Trophoblast cell (in vitro differentiated cells and primary cell): ENCODE results near the gene SH3BP1.

ENCODE experiments used
- DNase-seq, 2 donors: peaks; one replicate each; pipeline ENCODE4 v3.0.0-alpha.2; 2016
- H2AFZ ChIP-seq: 2 replicates; pipeline ENCODE4 v1.6.1; 2013; ENCODE audit warnings: low read length, moderate library complexity, mild to moderate bottlenecking; ENCODE audit not compliant: insufficient read depth, poor library complexity
- H2AK5ac ChIP-seq: 2 replicates; pipeline ENCODE4 v1.6.1; 2013; ENCODE audit warnings: mild to moderate bottlenecking, low read length
- H2BK120ac ChIP-seq: 2 replicates; pipeline ENCODE4 v1.6.1; 2013; ENCODE audit warnings: low read length, mild to moderate bottlenecking, moderate library complexity; ENCODE audit not compliant: insufficient read depth, poor library complexity
- H2BK12ac ChIP-seq: 2 replicates; pipeline ENCODE4 v1.6.1; 2013; ENCODE audit warnings: mild to moderate bottlenecking, low read length, moderate library complexity
- H2BK5ac ChIP-seq: 2 replicates; pipeline ENCODE4 v1.6.1; 2013; ENCODE audit warnings: low read length, low read depth, moderate library complexity, mild to moderate bottlenecking; ENCODE audit not compliant: poor library complexity
- H3K14ac ChIP-seq: 2 replicates; pipeline ENCODE4 v1.6.1; 2013; ENCODE audit warnings: mild to moderate bottlenecking, low read length
- H3K18ac ChIP-seq: 2 replicates; pipeline ENCODE4 v1.6.1; 2013; ENCODE audit warnings: mild to moderate bottlenecking, low read length
- H3K23ac ChIP-seq: 2 replicates; pipeline ENCODE4 v1.6.1; 2013; ENCODE audit warnings: low read length
- H3K27ac ChIP-seq: 2 replicates; pipeline ENCODE4 v1.5.1; 2013; ENCODE audit warnings: low read depth, mild to moderate bottlenecking, inconsistent platforms, low read length, moderate library complexity
- H3K27me3 ChIP-seq: 2 replicates; pipeline ENCODE4 v1.6.1; 2013; ENCODE audit warnings: inconsistent platforms, mild to moderate bottlenecking, low read length, moderate library complexity; ENCODE audit not compliant: insufficient read depth
- H3K36me3 ChIP-seq, 2 experiments: 1 replicate in 1 of 2; 2 replicates in 1 of 2; pipeline ENCODE4 v1.6.1; 2013; ENCODE audit warnings: low read length in 2 of 2, mild to moderate bottlenecking in 2 of 2, moderate library complexity in 1 of 2; ENCODE audit not compliant: insufficient read depth in 2 of 2, control insufficient read depth in 1 of 2
- H3K4ac ChIP-seq: 2 replicates; pipeline ENCODE4 v1.6.1; 2013; ENCODE audit warnings: low read depth, mild to moderate bottlenecking, low read length, moderate library complexity
- H3K4me1 ChIP-seq, 2 experiments: 1 replicate in 1 of 2; 2 replicates in 1 of 2; pipeline ENCODE4 v1.6.1; 2013; ENCODE audit warnings: low read length in 2 of 2, mild to moderate bottlenecking in 2 of 2, moderate library complexity in 1 of 2; ENCODE audit not compliant: insufficient read depth in 2 of 2, control insufficient read depth in 1 of 2
- H3K4me2 ChIP-seq: 2 replicates; pipeline ENCODE4 v1.6.1; 2013; ENCODE audit warnings: inconsistent platforms, mild to moderate bottlenecking, low read length, moderate library complexity
- H3K4me3 ChIP-seq: 2 replicates; pipeline ENCODE4 v1.5.1; 2013; ENCODE audit warnings: mild to moderate bottlenecking, low read depth, low read length, inconsistent platforms
- H3K79me1 ChIP-seq: one replicate; pipeline ENCODE4 v1.6.1; 2013; ENCODE audit warnings: low read length
- H3K79me2 ChIP-seq: 2 replicates; pipeline ENCODE4 v1.6.1; 2013; ENCODE audit warnings: low read length, mild to moderate bottlenecking; ENCODE audit not compliant: control insufficient read depth, insufficient read depth, poor library complexity
- H3K9ac ChIP-seq: 2 replicates; pipeline ENCODE4 v1.6.1; 2013; ENCODE audit warnings: mild to moderate bottlenecking, low read length
- H3K9me3 ChIP-seq: 2 replicates; pipeline ENCODE4 v1.6.1; 2013; ENCODE audit warnings: low read depth, mild to moderate bottlenecking, control low read depth, inconsistent platforms, low read length; ENCODE audit not compliant: insufficient read depth
- H4K12ac ChIP-seq: 2 replicates; pipeline ENCODE4 v1.6.1; 2013; ENCODE audit warnings: low read depth, mild to moderate bottlenecking, low read length, moderate library complexity
- H4K8ac ChIP-seq: 2 replicates; pipeline ENCODE4 v1.6.1; 2013; ENCODE audit warnings: low read depth, mild to moderate bottlenecking, low read length, moderate library complexity
- H4K91ac ChIP-seq: one replicate; pipeline ENCODE4 v1.6.1; 2013; ENCODE audit warnings: low read depth, mild to moderate bottlenecking, low read length, moderate library complexity
- WGBS: extraction: QIAGEN DNeasy Blood & Tissue Kit; methylation state at CpG from one replicate; pipeline ENCODE4 v1.1.7; 2013; ENCODE audit warnings: missing lambda C conversion rate; ENCODE audit not compliant: insufficient read length, insufficient coverage; ENCODE audit errors: extremely low coverage; 5-methylcytosine and 5-hydroxymethylcytosine counted together

Gene SH3BP1

GRCh38 chr22:37684803-37685615 lies 45.5 kb downstream of the SH3BP1 start:
- peak; percentile 90 to 97 for DNase-seq
- H2BK12ac ChIP-seq, result no peak overlapping the region
- peaks cover 14% of the 10 kb centered on the region in 2 experiments for H3K36me3 ChIP-seq
- peaks cover 0 to 3% of the 10 kb centered on the region in 2 experiments for H3K4me1 ChIP-seq
- no peaks in the 10 kb centered on the region for H3K9me3 ChIP-seq
- H3K14ac ChIP-seq, result no peak overlapping the region
- no peak overlapping the region for H2AFZ ChIP-seq
- no peak overlapping the region for H2BK5ac ChIP-seq
- H3K27ac ChIP-seq, result no peak overlapping the region
- H3K18ac ChIP-seq, result no peak overlapping the region
- H3K4me2 ChIP-seq, result no peak overlapping the region
- H3K27me3 ChIP-seq, result no peaks in the 10 kb centered on the region
- no peak overlapping the region for H3K23ac ChIP-seq
- peaks cover 5% of the 10 kb centered on the region for H3K79me2 ChIP-seq
- no peak overlapping the region for H3K4me3 ChIP-seq
- no peak overlapping the region for H2BK120ac ChIP-seq
- no peak overlapping the region for H3K9ac ChIP-seq
- H4K91ac ChIP-seq, result no peak overlapping the region
- WGBS, result no CpG with 5 or more reads among the region's 16 CpGs
- no peak overlapping the region for H2AK5ac ChIP-seq
- H4K12ac ChIP-seq, result no peak overlapping the region
- no peak overlapping the region for H4K8ac ChIP-seq
- peaks cover 8% of the 10 kb centered on the region for H3K79me1 ChIP-seq
- no peak overlapping the region for H3K4ac ChIP-seq

- WGBS, result no CpG with 5 or more reads among the region's 62 CpGs
- peak within 1 kb of the TSS; percentile 30 for H3K27ac ChIP-seq
Measured at GRCh38 chr22:37686002-37686982, 46.8 kb downstream of the SH3BP1 start, which contains the start of gene NOL12. TSS of gene NOL12 (plus strand) at chr22:37686343. CDS start at chr22:37686393, 50 bp downstream.

GRCh38 chr22:37690407-37690806 lies 50.9 kb downstream of the SH3BP1 start:
- no peaks in the 10 kb centered on the region for H3K9me3 ChIP-seq
- peaks cover 5% of the 10 kb centered on the region for H3K79me2 ChIP-seq
- H4K12ac ChIP-seq, result no peak overlapping the region
- no peak overlapping the region for H3K4ac ChIP-seq
- H2AFZ ChIP-seq, result no peak overlapping the region
- H3K79me1 ChIP-seq, result peaks cover 8% of the 10 kb centered on the region
- peak overlapping the region; percentile 41 for H3K4me3 ChIP-seq
- peaks cover 39 to 43% of the 10 kb centered on the region in 2 experiments for H3K36me3 ChIP-seq
- no peak overlapping the region for H2BK5ac ChIP-seq
- no peak overlapping the region for H3K18ac ChIP-seq
- no peaks in the 10 kb centered on the region for H3K27me3 ChIP-seq
- no peak overlapping the region for H2AK5ac ChIP-seq
- H2BK120ac ChIP-seq, result no peak overlapping the region
- H4K8ac ChIP-seq, result no peak overlapping the region
- H3K14ac ChIP-seq, result no peak overlapping the region
- peaks cover 0 to 3% of the 10 kb centered on the region in 2 experiments for H3K4me1 ChIP-seq
- no peak overlapping the region for H4K91ac ChIP-seq
- no peak overlapping the region for H3K27ac ChIP-seq
- WGBS, result no CpG with 5 or more reads among the region's 7 CpGs
- H2BK12ac ChIP-seq, result no peak overlapping the region
- no peak overlapping the region for H3K23ac ChIP-seq
- no peak overlapping the region for H3K4me2 ChIP-seq
- DNase-seq, result no peak
- no peak overlapping the region for H3K9ac ChIP-seq

More at GRCh38 chr22:37686002-37686982, 46.8 kb downstream of the SH3BP1 start, which contains the start of gene NOL12:
- Histone ChIP-seq H3K27me3 (no peaks in the 10 kb centered on the region), H2BK5ac (peak within 1 kb of the TSS; percentile 70), H2AK5ac (peak within 1 kb of the TSS; percentile 22), H2BK120ac (peak within 1 kb of the TSS; percentile 75), H3K9me3 (no peaks in the 10 kb centered on the region), H4K8ac (peak within 1 kb of the TSS; percentile 99), H4K91ac (peak within 1 kb of the TSS; percentile 62), H2AFZ (peak within 1 kb of the TSS; percentile 97), H3K9ac (peak within 1 kb of the TSS; percentile 35), H3K23ac (no peak within 1 kb of the TSS), H3K36me3 (peaks cover 23 to 24% of the 10 kb centered on the region in 2 experiments), H3K18ac (peak within 1 kb of the TSS; percentile 87), H4K12ac (peak within 1 kb of the TSS; percentile 47), H3K4me3 (peak within 1 kb of the TSS; percentile 87), H3K4ac (peak within 1 kb of the TSS; percentile 18), H3K79me2 (peaks cover 5% of the 10 kb centered on the region), H3K14ac (peak within 1 kb of the TSS; percentile 93), H2BK12ac (no peak within 1 kb of the TSS), H3K4me1 (peaks cover 0 to 3% of the 10 kb centered on the region in 2 experiments), H3K4me2 (peak within 1 kb of the TSS; percentile 62), H3K79me1 (peaks cover 8% of the 10 kb centered on the region)
- DNase-seq, result peak; percentile 82 to 92

GRCh38 chr22:37690901-37691504 lies 51.5 kb downstream of the SH3BP1 start:
- H4K8ac ChIP-seq, result no peak overlapping the region
- H2BK5ac ChIP-seq, result no peak overlapping the region
- H4K12ac ChIP-seq, result no peak overlapping the region
- H3K4ac ChIP-seq, result no peak overlapping the region
- H3K4me1 ChIP-seq, result peaks cover 0 to 3% of the 10 kb centered on the region in 2 experiments
- H2BK12ac ChIP-seq, result no peak overlapping the region
- no peak overlapping the region for H3K23ac ChIP-seq
- H3K79me2 ChIP-seq, result peaks cover 5% of the 10 kb centered on the region
- no peak overlapping the region for H3K27ac ChIP-seq
- no peak overlapping the region for H2AK5ac ChIP-seq
- DNase-seq, result no peak
- no peak overlapping the region for H3K18ac ChIP-seq
- peaks cover 39 to 43% of the 10 kb centered on the region in 2 experiments for H3K36me3 ChIP-seq
- no peak overlapping the region for H3K14ac ChIP-seq
- H3K4me2 ChIP-seq, result no peak overlapping the region
- H2AFZ ChIP-seq, result no peak overlapping the region
- H3K9me3 ChIP-seq, result no peaks in the 10 kb centered on the region
- WGBS, result no CpG with 5 or more reads among the region's 18 CpGs
- H2BK120ac ChIP-seq, result no peak overlapping the region
- no peak overlapping the region for H4K91ac ChIP-seq
- H3K4me3 ChIP-seq, result no peak overlapping the region
- peaks cover 6% of the 10 kb centered on the region for H3K79me1 ChIP-seq
- H3K27me3 ChIP-seq, result no peaks in the 10 kb centered on the region
- no peak overlapping the region for H3K9ac ChIP-seq
